HepG2 (cell line): ENCODE measurements around the gene RPS19. TPM values are rescaled to one million over a fixed set of nuclear protein-coding genes. Genes with fewer than 3 reads are reported as not detected.

Source experiments
- ATAC-seq: fragments of 200-7000 bp; cut with Tn5 transposase; 3 replicates; pipeline ENCODE4 v1.9.1; 2020; ENCODE audit warnings: mild to moderate bottlenecking, moderate library complexity
- BruUV-seq: library from RNA; stranded (reverse); fragments of 400-500 nt; replicated peaks from 2 replicates; lab custom pipeline; 2021; lab: Mats Ljungman, UMichigan
- CTCF ChIA-PET: fragments of 300-600 bp; formaldehyde crosslinking; extraction: SDS; loops from one replicate; lab custom pipeline; 2021; ENCODE audit warnings: low total read pairs, inconsistent platforms, low intra/inter-chr PET ratio; lab: Yijun Ruan, JAX
- POLR2A ChIA-PET: fragments of 350-600 bp; sonication (Branson Sonifier 250); formaldehyde crosslinking; loops from one replicate; lab custom pipeline; 2020; ENCODE audit warnings: antibody characterized with exemption, inconsistent platforms; lab: Yijun Ruan, JAX
- DNase-seq: peaks from one replicate; pipeline ENCODE4 v3.0.0-alpha.2; 2015; ENCODE audit warnings: low spot score
- FAIRE-seq: peaks from 3 replicates; lab custom pipeline; 2011; peaks lifted over from hg19 to GRCh38; lab: Jason Lieb, UNC
- H2AFZ ChIP-seq: one replicate; pipeline ENCODE4 v1.6.1; 2011; ENCODE audit warnings: low read length, inconsistent platforms
- H3K27ac ChIP-seq: fragments of 300-600 bp; 3 replicates; pipeline ENCODE4 v1.8.0; 2011; ENCODE audit warnings: mixed run types, mild to moderate bottlenecking, mixed read lengths, low read length, inconsistent platforms; ENCODE audit not compliant: insufficient read depth; ENCODE audit errors: extremely low read length
- H3K27me3 ChIP-seq, 2 experiments: fragments of 200-600 bp in 1 of 2; 2 replicates in 1 of 2; 3 replicates in 1 of 2; pipeline versions ENCODE4 v1.6.0 to v1.8.0; 2011; ENCODE audit warnings: low read length in 2 of 2, mild to moderate bottlenecking in 2 of 2, moderate library complexity in 2 of 2, inconsistent platforms in 1 of 2; ENCODE audit not compliant: insufficient read depth in 2 of 2, control insufficient read depth in 1 of 2
- H3K36me3 ChIP-seq, 2 experiments: fragments of 200-600 bp in 1 of 2; replicated peaks in 1 of 2; 2 replicates in 1 of 2; 3 replicates in 1 of 2; pipeline versions ENCODE4 v1.5.1 to v1.8.0; 2011; ENCODE audit warnings: low read length in 2 of 2, inconsistent platforms in 1 of 2; ENCODE audit not compliant: insufficient read depth in 2 of 2, control insufficient read depth in 1 of 2
- H3K4me1 ChIP-seq: 2 replicates; pipeline ENCODE4 v1.5.1; 2012; ENCODE audit warnings: low read length, inconsistent platforms; ENCODE audit not compliant: insufficient read depth
- H3K4me2 ChIP-seq: 2 replicates; pipeline ENCODE4 v1.6.0; 2011; ENCODE audit warnings: low read depth, low read length, inconsistent platforms
- H3K4me3 ChIP-seq, 3 experiments: fragments of 200-600 bp in 1 of 3; sonication (generic), shearing (Covaris generic) in 1 of 3; replicated peaks in 1 of 3; 2 replicates each; pipeline ENCODE4 v1.5.1; 2011 to 2016; ENCODE audit warnings: low read length in 3 of 3, inconsistent platforms in 2 of 3, low read depth in 2 of 3, mild to moderate bottlenecking in 2 of 3, control low read depth in 1 of 3, mixed read lengths in 1 of 3; ENCODE audit not compliant: insufficient read depth in 1 of 3
- H3K79me2 ChIP-seq: one replicate; pipeline ENCODE4 v1.6.1; 2011; ENCODE audit warnings: low read length, inconsistent platforms; ENCODE audit not compliant: insufficient read depth
- H3K9ac ChIP-seq: 2 replicates; pipeline ENCODE4 v1.6.0; 2011; ENCODE audit warnings: mild to moderate bottlenecking, low read depth, low read length, inconsistent platforms; ENCODE audit not compliant: insufficient read depth
- H3K9me3 ChIP-seq: 2 replicates; pipeline ENCODE4 v1.5.1; 2012; ENCODE audit warnings: mild to moderate bottlenecking, low read length
- H4K20me1 ChIP-seq: 2 replicates; pipeline ENCODE4 v1.6.0; 2011; ENCODE audit warnings: inconsistent platforms, mild to moderate bottlenecking, low read length, moderate library complexity; ENCODE audit not compliant: insufficient read depth
- AGO2 ChIP-seq: fragments of 200-400 bp; formaldehyde crosslinking; optimal IDR thresholded peaks from 2 replicates; pipeline ENCODE3; 2017; ENCODE audit warnings: mild to moderate bottlenecking, low read depth, low read length, moderate library complexity
- FOXK2 ChIP-seq: fragments of 450-650 bp; IDR thresholded peaks from 2 replicates; pipeline ENCODE4 v1.6.1; 2016
- TSC22D2 ChIP-seq: sonication (generic); formaldehyde crosslinking; IDR thresholded peaks from 2 replicates; pipeline ENCODE4 v1.5.1; 2020; ENCODE audit warnings: missing genetic modification reagents, mild to moderate bottlenecking, borderline replicate concordance
- ZNF34 ChIP-seq: sonication (generic); formaldehyde crosslinking; IDR thresholded peaks from 2 replicates; pipeline ENCODE4 v1.4.0; 2020; ENCODE audit warnings: mild to moderate bottlenecking, missing genetic modification reagents, borderline replicate concordance
- WGBS: methylation state at CpG from one replicate; pipeline ENCODE4 v1.1.6; 2017; ENCODE audit warnings: low lambda C conversion rate; 5-methylcytosine and 5-hydroxymethylcytosine counted together
- in situ Hi-C: cut with HindIII; loops from 2 replicates; pipeline ENCODE4 v1.10.0; 2017; ENCODE audit warnings: low pct_unique_long_range_greater_than_20kb; ENCODE audit not compliant: extremely low pct_ligation_motif_present
- intact Hi-C: fragments of 100-400 bp; cut with micrococcal nuclease; formaldehyde crosslinking; loops from one replicate; pipeline ENCODE4 v1.10.0; 2022; ENCODE audit not compliant: unreplicated experiment
- polyA plus RNA-seq, 8 experiments: library from polyadenylated mRNA; depleted of rRNA in 3 of 8; stranded (reverse) in 7 of 8; unstranded in 1 of 8; fragments of >200 nt; fragmentation: Illumina TruSeq in 4 of 8; extraction: Trizol in 4 of 8; gene quantifications; 2 replicates each; pipeline versions ENCODE4 v1.2.1 to v1.2.3, GENCODE V29; 2011 to 2016; ENCODE audit warnings: low read depth in 4 of 8, missing spikeins in 1 of 8, mixed read lengths in 1 of 8; ENCODE audit not compliant: insufficient read depth in 1 of 8
- total RNA-seq, 5 experiments: library from RNA; depleted of rRNA; stranded (reverse); fragments of >200 nt; fragmentation: Illumina TruSeq; extraction: Trizol; gene quantifications; 2 replicates each; pipeline ENCODE4 v1.2.3, GENCODE V29; 2016; ENCODE audit warnings: low read depth in 1 of 5
- TF ChIP-seq, protein P1 (sequence below): fragments of 450-650 bp; IDR thresholded peaks from 2 replicates; pipeline ENCODE4 v1.6.1; 2016

Gene RPS19
- total and polyA plus RNA-seq, 2 of the 13 experiments (the other 11 are each of a cell fraction or from before 2014, with no cell fraction given) = 1,983 to 4,758 TPM

GRCh38 chr19:41905273-41906002, 45.4 kb downstream of the RPS19 start:
- BruUV-seq = no TSS peak
- Histone ChIP-seq H3K27me3 (no peaks in the 10 kb centered on the region), H3K36me3 (peaks cover 23 to 46% of the 10 kb centered on the region in 2 experiments; a peak in 4 of 5 replicates), H3K4me1 (peaks cover 24% of the 10 kb centered on the region), H3K9ac (no peak overlapping the region), H2AFZ (no peak overlapping the region), H3K79me2 (no peaks in the 10 kb centered on the region), H3K4me2 (no peak overlapping the region), H4K20me1 (0 out of 2 replicates have a peak, but pooled peaks cover 3% of the 10 kb centered on the region), H3K9me3 (no peaks in the 10 kb centered on the region), H3K27ac (no peak overlapping the region), H3K4me3 (no peak overlapping the region)
- intact Hi-C loops = no loop called here
- TF ChIP-seq, protein P1, sequence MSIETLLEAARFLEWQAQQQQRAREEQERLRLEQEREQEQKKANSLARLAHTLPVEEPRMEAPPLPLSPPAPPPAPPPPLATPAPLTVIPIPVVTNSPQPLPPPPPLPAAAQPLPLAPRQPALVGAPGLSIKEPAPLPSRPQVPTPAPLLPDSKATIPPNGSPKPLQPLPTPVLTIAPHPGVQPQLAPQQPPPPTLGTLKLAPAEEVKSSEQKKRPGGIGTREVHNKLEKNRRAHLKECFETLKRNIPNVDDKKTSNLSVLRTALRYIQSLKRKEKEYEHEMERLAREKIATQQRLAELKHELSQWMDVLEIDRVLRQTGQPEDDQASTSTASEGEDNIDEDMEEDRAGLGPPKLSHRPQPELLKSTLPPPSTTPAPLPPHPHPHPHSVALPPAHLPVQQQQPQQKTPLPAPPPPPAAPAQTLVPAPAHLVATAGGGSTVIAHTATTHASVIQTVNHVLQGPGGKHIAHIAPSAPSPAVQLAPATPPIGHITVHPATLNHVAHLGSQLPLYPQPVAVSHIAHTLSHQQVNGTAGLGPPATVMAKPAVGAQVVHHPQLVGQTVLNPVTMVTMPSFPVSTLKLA = peak; percentile 72
- no peak for TF ChIP-seq ZNF34 (CRISPR knock-in tag)
- TF ChIP-seq TSC22D2 (CRISPR knock-in tag) = no peak
- no peak for TF ChIP-seq FOXK2
- TF ChIP-seq AGO2 = peak; percentile 35
- no peak for ATAC-seq
- 98% methylated on average over 20 of the region's 24 CpGs for WGBS
- no peak for FAIRE-seq
- CTCF ChIA-PET = interaction anchor here (0.6 kb wide), 1 partner anchor 17 kb away, joined by 3 read pairs; no protein-coding TSS in a partner anchor
- POLR2A ChIA-PET = interaction anchor here (0.9 kb wide), 1 partner anchor 17 kb away, joined by 3 read pairs; no protein-coding TSS in a partner anchor
- no peak for DNase-seq
- in situ Hi-C loops = no loop called here
